HCT116 (cell line): Measurements from ENCODE around the gene LRAT.

Source experiments
- EZH2 ChIP-seq: fragments of 200-600 bp; sonication (generic); IDR thresholded peaks from 2 replicates; pipeline ENCODE4 v1.6.1; 2017; ENCODE audit warnings: antibody characterized with exemption, mixed run types
- RAD21 ChIP-seq: IDR thresholded peaks from 2 replicates; pipeline ENCODE4 v1.6.1; 2012; ENCODE audit warnings: low read depth, mild to moderate bottlenecking
- TCF7L2 ChIP-seq: IDR thresholded peaks from 2 replicates; pipeline ENCODE4 v1.7.0; 2011; ENCODE audit warnings: borderline replicate concordance, inconsistent platforms; ENCODE audit not compliant: insufficient read depth, insufficient read length; ENCODE audit errors: extremely low read depth
- YY1 ChIP-seq: IDR thresholded peaks from 2 replicates; pipeline ENCODE4 v1.6.1; 2011; ENCODE audit warnings: low read length, low read depth, moderate library complexity, mild to moderate bottlenecking; ENCODE audit not compliant: insufficient replicate concordance; ENCODE audit errors: extremely low read depth
- ZFX ChIP-seq: fragments of 450-650 bp; IDR thresholded peaks from 2 replicates; pipeline ENCODE4 v1.6.1; 2017
- TF ChIP-seq, protein P1 (sequence below), 3 experiments: fragments of 200-600 bp in 1 of 3; sonication (generic) in 1 of 3; IDR thresholded peaks in 2 of 3; conservative IDR thresholded peaks in 1 of 3; 2 replicates each; pipeline ENCODE4 v1.5.1; 2012 to 2017; ENCODE audit warnings: low read depth in 2 of 3, low read length in 2 of 3, antibody characterized with exemption in 1 of 3, borderline replicate concordance in 1 of 3, control low read depth in 1 of 3, mild to moderate bottlenecking in 1 of 3, mixed read lengths in 1 of 3, mixed run types in 1 of 3, moderate library complexity in 1 of 3; ENCODE audit not compliant: insufficient read depth in 1 of 3

DNA sequence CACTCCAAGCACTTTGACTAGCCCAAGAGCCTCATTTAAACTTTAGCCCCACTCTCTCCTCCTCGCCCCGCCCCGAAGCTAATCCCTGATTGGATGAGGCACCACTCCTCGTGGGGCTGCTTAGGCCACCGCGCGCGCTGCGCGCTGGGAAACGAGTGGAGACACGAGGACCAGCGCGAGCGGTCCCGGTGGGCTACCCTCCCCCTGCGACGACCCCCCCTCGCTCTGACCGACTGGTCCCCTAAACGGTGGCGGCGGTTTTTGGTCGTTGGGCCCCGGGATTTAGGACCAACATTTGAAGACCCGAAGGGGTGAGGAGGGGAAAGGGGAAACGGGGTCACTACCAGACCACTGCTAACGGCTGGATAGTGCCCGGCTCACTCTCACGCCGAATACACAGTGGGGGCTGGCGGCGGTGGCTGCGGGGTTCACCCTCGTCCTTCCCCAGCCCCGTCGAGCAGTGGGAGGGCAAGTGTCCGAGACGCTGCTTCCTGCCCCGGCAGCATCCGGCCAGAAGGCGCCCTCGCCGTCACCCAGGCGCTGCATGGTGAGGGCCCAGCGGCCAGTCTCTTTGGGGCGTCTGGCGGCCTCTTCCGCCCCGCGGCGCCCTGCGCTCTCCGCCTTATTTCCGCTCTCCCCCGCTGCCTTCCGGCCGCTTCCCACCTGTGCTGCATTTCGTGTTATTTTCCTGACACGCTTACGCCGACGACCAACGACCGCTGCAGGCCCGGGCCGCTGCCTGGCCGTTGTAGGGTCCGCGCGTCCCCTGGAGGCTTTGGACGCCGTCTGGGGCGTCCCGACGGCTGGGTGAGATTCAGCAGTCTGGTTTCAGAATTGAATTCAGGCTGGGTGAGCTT is 37.6 kb downstream of the LRAT start, which contains the start of gene RBM46:
- TF ChIP-seq ZFX (no peak), RAD21 (no peak), EZH2 (no peak), TCF7L2 (no peak), YY1 (no peak)
- TF ChIP-seq, protein P1, sequence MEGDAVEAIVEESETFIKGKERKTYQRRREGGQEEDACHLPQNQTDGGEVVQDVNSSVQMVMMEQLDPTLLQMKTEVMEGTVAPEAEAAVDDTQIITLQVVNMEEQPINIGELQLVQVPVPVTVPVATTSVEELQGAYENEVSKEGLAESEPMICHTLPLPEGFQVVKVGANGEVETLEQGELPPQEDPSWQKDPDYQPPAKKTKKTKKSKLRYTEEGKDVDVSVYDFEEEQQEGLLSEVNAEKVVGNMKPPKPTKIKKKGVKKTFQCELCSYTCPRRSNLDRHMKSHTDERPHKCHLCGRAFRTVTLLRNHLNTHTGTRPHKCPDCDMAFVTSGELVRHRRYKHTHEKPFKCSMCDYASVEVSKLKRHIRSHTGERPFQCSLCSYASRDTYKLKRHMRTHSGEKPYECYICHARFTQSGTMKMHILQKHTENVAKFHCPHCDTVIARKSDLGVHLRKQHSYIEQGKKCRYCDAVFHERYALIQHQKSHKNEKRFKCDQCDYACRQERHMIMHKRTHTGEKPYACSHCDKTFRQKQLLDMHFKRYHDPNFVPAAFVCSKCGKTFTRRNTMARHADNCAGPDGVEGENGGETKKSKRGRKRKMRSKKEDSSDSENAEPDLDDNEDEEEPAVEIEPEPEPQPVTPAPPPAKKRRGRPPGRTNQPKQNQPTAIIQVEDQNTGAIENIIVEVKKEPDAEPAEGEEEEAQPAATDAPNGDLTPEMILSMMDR (IDR thresholded peaks at IDR 0.05 in 2 of 3, conservative IDR thresholded peaks at IDR 0.05 in 1 of 3; ENCODE audit: borderline replicate concordance in 1 of 3, insufficient read depth in 1 of 3, low read depth in 2 of 3, low read length in 2 of 3): no peak
